HCT116 (cell line): ENCODE data around the gene NDUFA3. TPM values are rescaled to one million over a fixed set of nuclear protein-coding genes. Genes with fewer than 3 reads are reported as not detected.

ENCODE experiments used
- ATAC-seq: fragments of 200-7000 bp; cut with Tn5 transposase; 2 replicates; pipeline ENCODE4 v1.9.1; 2020; ENCODE audit warnings: mild to moderate bottlenecking, moderate library complexity
- BruUV-seq: library from RNA; stranded (reverse); fragments of 400-500 nt; replicated peaks from 2 replicates; lab custom pipeline; 2021; lab: Mats Ljungman, UMichigan
- CTCF ChIA-PET: fragments of 300-600 bp; sonication (Branson Sonifier 250); formaldehyde crosslinking; loops from one replicate; lab custom pipeline; 2021; ENCODE audit warnings: antibody characterized with exemption; lab: Charles Lee
- POLR2A ChIA-PET: fragments of 300-600, 350-600 bp; sonication (Branson Sonifier 250); formaldehyde crosslinking; loops from one replicate; lab custom pipeline; 2021; ENCODE audit warnings: antibody characterized with exemption; lab: Charles Lee
- RAD21 ChIA-PET, 2 experiments: fragments of 300-600 bp; sonication (Branson Sonifier 250); formaldehyde crosslinking; loops; one replicate each; lab custom pipeline; 2023; ENCODE audit warnings: low total read pairs in 2 of 2; ENCODE audit not compliant: uncharacterized antibody in 2 of 2, unreplicated experiment in 2 of 2, low non-redundant PET in 1 of 2; lab: Charles Lee
- DNase-seq: peaks from one replicate; pipeline ENCODE4 v3.0.0-alpha.2; 2010; ENCODE audit warnings: low read depth, low spot score
- H2AFZ ChIP-seq: fragments of 200-600 bp; shearing (Covaris generic), sonication (generic); 2 replicates; pipeline ENCODE4 v1.6.1; 2017; ENCODE audit warnings: low read depth, mixed run types, mixed read lengths, antibody characterized with exemption, low read length; ENCODE audit not compliant: poor library complexity, severe bottlenecking
- H3K27ac ChIP-seq: 2 replicates; pipeline ENCODE4 v1.5.1; 2012; ENCODE audit warnings: low read depth, low read length
- H3K27me3 ChIP-seq: fragments of 200-600 bp; sonication (generic); 2 replicates; pipeline ENCODE4 v1.6.1; 2016; ENCODE audit warnings: mixed run types, low read length, mixed read lengths; ENCODE audit not compliant: insufficient read depth
- H3K36me3 ChIP-seq, 2 experiments: fragments of 200-500 bp in 1 of 2; fragments of 200-600 bp in 1 of 2; sonication (Bioruptor generic) in 1 of 2; sonication (generic) in 1 of 2; 2 replicates each; pipeline versions ENCODE4 v1.5.1 to v1.6.1; 2014 to 2016; ENCODE audit warnings: low read length in 2 of 2, inconsistent platforms in 1 of 2, mixed read lengths in 1 of 2, mixed run types in 1 of 2; ENCODE audit not compliant: insufficient read depth in 2 of 2, control insufficient read depth in 1 of 2
- H3K4me1 ChIP-seq, 2 experiments: fragments of 200-600 bp in 1 of 2; sonication (generic) in 1 of 2; 2 replicates each; pipeline versions ENCODE4 v1.5.1 to v1.6.1; 2012 to 2017; ENCODE audit warnings: low read length in 2 of 2, inconsistent platforms in 1 of 2, mild to moderate bottlenecking in 1 of 2, mixed read lengths in 1 of 2, mixed run types in 1 of 2, moderate library complexity in 1 of 2; ENCODE audit not compliant: insufficient read depth in 2 of 2, control insufficient read depth in 1 of 2
- H3K4me2 ChIP-seq: fragments of 200-600 bp; sonication (generic); 2 replicates; pipeline ENCODE4 v1.6.1; 2017; ENCODE audit warnings: mixed run types, low read length, mixed read lengths
- H3K4me3 ChIP-seq, 2 experiments: fragments of 200-600 bp in 1 of 2; sonication (generic) in 1 of 2; replicated peaks in 1 of 2; 2 replicates each; pipeline ENCODE4 v1.5.1; 2011 to 2016; ENCODE audit warnings: low read length in 2 of 2, control low read depth in 1 of 2, low read depth in 1 of 2, mild to moderate bottlenecking in 1 of 2, mixed read lengths in 1 of 2, mixed run types in 1 of 2
- H3K79me2 ChIP-seq: fragments of 200-600 bp; sonication (generic); 2 replicates; pipeline ENCODE4 v1.6.1; 2017; ENCODE audit warnings: mild to moderate bottlenecking, mixed run types, low read length, moderate library complexity, mixed read lengths; ENCODE audit not compliant: insufficient read depth
- H3K9ac ChIP-seq: fragments of 200-600 bp; sonication (generic); 2 replicates; pipeline ENCODE4 v1.6.1; 2016; ENCODE audit warnings: low read length, mixed read lengths
- H3K9me2 ChIP-seq: fragments of 200-600 bp; sonication (generic), shearing (Covaris generic); 2 replicates; pipeline ENCODE4 v1.6.1; 2017; ENCODE audit warnings: mixed run types, mild to moderate bottlenecking, moderate library complexity; ENCODE audit not compliant: insufficient read depth
- H3K9me3 ChIP-seq, 2 experiments: fragments of 200-500 bp in 1 of 2; fragments of 200-600 bp in 1 of 2; sonication (Bioruptor generic) in 1 of 2; sonication (generic) in 1 of 2; 2 replicates each; pipeline ENCODE4 v1.6.1; 2014 to 2017; ENCODE audit warnings: low read length in 2 of 2, mixed read lengths in 2 of 2, inconsistent platforms in 1 of 2, low read depth in 1 of 2, mild to moderate bottlenecking in 1 of 2, mixed run types in 1 of 2, moderate library complexity in 1 of 2; ENCODE audit not compliant: control insufficient read depth in 1 of 2, insufficient read depth in 1 of 2
- H4K20me1 ChIP-seq: fragments of 200-600 bp; sonication (generic), shearing (Covaris generic); 2 replicates; pipeline ENCODE4 v1.6.1; 2017; ENCODE audit warnings: mixed run types, mild to moderate bottlenecking, moderate library complexity; ENCODE audit not compliant: insufficient read depth
- ATF3 ChIP-seq: IDR thresholded peaks from 2 replicates; pipeline ENCODE4 v1.6.1; 2012
- CBX3 ChIP-seq: IDR thresholded peaks from 2 replicates; pipeline ENCODE4 v1.6.1; 2012; ENCODE audit warnings: low read depth
- CEBPB ChIP-seq: IDR thresholded peaks from 2 replicates; pipeline ENCODE4 v1.6.1; 2012; ENCODE audit warnings: low read depth
- ELF1 ChIP-seq: IDR thresholded peaks from 2 replicates; pipeline ENCODE4 v1.6.1; 2012; ENCODE audit warnings: low read depth, borderline replicate concordance
- EZH2 ChIP-seq: fragments of 200-600 bp; sonication (generic); IDR thresholded peaks from 2 replicates; pipeline ENCODE4 v1.6.1; 2017; ENCODE audit warnings: antibody characterized with exemption, mixed run types
- FOSL1 ChIP-seq: IDR thresholded peaks from 2 replicates; pipeline ENCODE4 v1.6.1; 2012; ENCODE audit warnings: low read depth
- JUND ChIP-seq: IDR thresholded peaks from 2 replicates; pipeline ENCODE4 v1.6.1; 2012
- POLR2A ChIP-seq: IDR thresholded peaks from 2 replicates; pipeline ENCODE4 v1.7.0; 2011; ENCODE audit warnings: borderline replicate concordance; ENCODE audit not compliant: insufficient read depth, insufficient read length; ENCODE audit errors: extremely low read depth
- POLR2AphosphoS5 ChIP-seq: IDR thresholded peaks from 2 replicates; pipeline ENCODE4 v1.6.1; 2011; ENCODE audit warnings: mild to moderate bottlenecking, low read depth, low read length, moderate library complexity
- RAD21 ChIP-seq: IDR thresholded peaks from 2 replicates; pipeline ENCODE4 v1.6.1; 2012; ENCODE audit warnings: low read depth, mild to moderate bottlenecking
- REST ChIP-seq: IDR thresholded peaks from 2 replicates; pipeline ENCODE4 v1.6.1; 2012; ENCODE audit warnings: low read depth
- SP1 ChIP-seq: IDR thresholded peaks from 2 replicates; pipeline ENCODE4 v1.6.1; 2012; ENCODE audit warnings: low read depth
- SRF ChIP-seq: IDR thresholded peaks from 2 replicates; pipeline ENCODE4 v1.6.1; 2012; ENCODE audit warnings: low read depth
- TCF7L2 ChIP-seq: IDR thresholded peaks from 2 replicates; pipeline ENCODE4 v1.7.0; 2011; ENCODE audit warnings: borderline replicate concordance, inconsistent platforms; ENCODE audit not compliant: insufficient read depth, insufficient read length; ENCODE audit errors: extremely low read depth
- ZFX ChIP-seq: fragments of 450-650 bp; IDR thresholded peaks from 2 replicates; pipeline ENCODE4 v1.6.1; 2017
- ZNF274 ChIP-seq: fragments of 200-500 bp; sonication (Bioruptor generic); IDR thresholded peaks from 2 replicates; pipeline ENCODE4 v1.6.1; 2014; ENCODE audit warnings: mild to moderate bottlenecking, low read depth, low read length, inconsistent platforms
- intact Hi-C: fragments of 100-400 bp; cut with micrococcal nuclease; formaldehyde crosslinking; loops from 2 replicates; pipeline ENCODE4 v1.10.0; 2022
- total RNA-seq: library from RNA; stranded (reverse); gene quantifications from one replicate; pipeline ENCODE4 v1.2.1, GENCODE V29; 2021; ENCODE audit not compliant: unreplicated experiment
- TF ChIP-seq, protein P1 (sequence below): IDR thresholded peaks from 2 replicates; pipeline ENCODE4 v1.6.1; 2012

The NDUFA3 gene
- total RNA-seq, 1 experiment from 2014 or later, result 149 TPM

DNA sequence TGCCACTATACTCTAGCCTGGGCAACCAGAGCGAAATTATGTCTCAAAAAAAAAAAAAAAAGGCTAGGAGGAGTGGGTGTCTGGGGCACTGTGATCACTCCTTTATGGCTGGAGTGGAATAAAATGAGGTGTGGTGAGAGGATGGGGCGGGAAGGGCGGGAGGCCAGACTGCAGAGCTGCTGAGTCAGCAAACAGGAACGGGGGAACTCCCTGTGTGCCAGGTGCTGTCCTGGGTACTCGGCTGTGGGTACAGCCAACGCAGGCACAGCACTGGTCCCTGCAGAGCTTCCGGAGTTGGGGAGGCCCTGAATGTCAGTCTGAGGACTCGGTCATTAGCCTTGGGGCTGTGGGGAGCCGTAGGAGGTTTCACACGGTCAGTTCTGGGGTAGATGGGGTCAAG, 18.6 kb downstream of the NDUFA3 start (continued):
- TF ChIP-seq REST (no peak), TCF7L2 (no peak), SRF (no peak), ZNF274 (no peak), FOSL1 (no peak), ATF3 (no peak), SP1 (no peak)
- TF ChIP-seq, protein P1, sequence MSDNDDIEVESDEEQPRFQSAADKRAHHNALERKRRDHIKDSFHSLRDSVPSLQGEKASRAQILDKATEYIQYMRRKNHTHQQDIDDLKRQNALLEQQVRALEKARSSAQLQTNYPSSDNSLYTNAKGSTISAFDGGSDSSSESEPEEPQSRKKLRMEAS, result no peak

- intact Hi-C loops, result no loop called here
- no peak overlapping the region for H2AFZ ChIP-seq
- ATAC-seq, result no peak
- TF ChIP-seq CEBPB (no peak), SRF (no peak), RAD21 (no peak), JUND (no peak), ZFX (no peak), EZH2 (no peak), POLR2A (no peak), POLR2AphosphoS5 (no peak), REST (no peak), ELF1 (no peak), TCF7L2 (no peak), SP1 (no peak), CBX3 (no peak)
- ChIA-PET POLR2A (interaction anchor here (1.4 kb wide), 1 partner anchor 14 kb away, joined by 3 read pairs; the partner anchor contains the start of gene CNOT3), RAD21 (no interaction called here), CTCF (no interaction called here)
- no peaks in the 10 kb centered on the region for H3K9me3 ChIP-seq
- H4K20me1 ChIP-seq, result no peaks in the 10 kb centered on the region
- no peaks in the 10 kb centered on the region for H3K9me2 ChIP-seq
- H3K9ac ChIP-seq, result no peak overlapping the region
- H3K4me1 ChIP-seq, result no peaks in the 10 kb centered on the region
- H3K4me2 ChIP-seq, result no peak overlapping the region
- no peaks in the 10 kb centered on the region for H3K27me3 ChIP-seq
- H3K27ac ChIP-seq, result no peak overlapping the region
- H3K36me3 ChIP-seq, result peaks cover 36 to 43% of the 10 kb centered on the region in 2 experiments; a peak in 3 of 4 replicates
- no peak overlapping the region for H3K4me3 ChIP-seq
- no TSS peak for BruUV-seq
- DNase-seq, result no peak
- H3K79me2 ChIP-seq, result peaks cover under 1% of the 10 kb centered on the region; the same call in 1 of the 2 replicates
Observed at GRCh38 chr19:54123682-54124081, 21.0 kb downstream of the NDUFA3 start.
